Activated T-cell treated with anti-CD3 and anti-CD28 coated beads, Interleukin-2, amount 50 U/mL, for 24 hours (primary cell): ENCODE measurements around the gene OR8B8.
"Not testable (repeated sequence)": the region's sequence is repeated elsewhere in the genome, so short reads cannot be mapped to it uniquely, and the experiment has no call there.

ENCODE experiments used
- DNase-seq: peaks from one replicate; pipeline ENCODE4 v3.0.0-alpha.2; 2020
- H3K27ac Mint-ChIP-seq: 2 replicates; pipeline ENCODE4 v1.8.0; 2020; ENCODE audit warnings: mild to moderate bottlenecking, mixed read lengths
- H3K27me3 Mint-ChIP-seq: 2 replicates; pipeline ENCODE4 v1.8.0; 2020; ENCODE audit warnings: mixed read lengths
- H3K36me3 Mint-ChIP-seq: 2 replicates; pipeline ENCODE4 v1.8.0; 2020; ENCODE audit warnings: low read depth, mixed read lengths
- H3K4me1 Mint-ChIP-seq: 2 replicates; pipeline ENCODE4 v1.8.0; 2020; ENCODE audit warnings: low read depth, mixed read lengths
- H3K4me3 Mint-ChIP-seq: 2 replicates; pipeline ENCODE4 v1.8.0; 2020; ENCODE audit warnings: mild to moderate bottlenecking, moderate library complexity, mixed read lengths
- H3K9me3 Mint-ChIP-seq: 2 replicates; pipeline ENCODE4 v1.8.0; 2020; ENCODE audit warnings: mixed read lengths

OR8B8 gene

DNA sequence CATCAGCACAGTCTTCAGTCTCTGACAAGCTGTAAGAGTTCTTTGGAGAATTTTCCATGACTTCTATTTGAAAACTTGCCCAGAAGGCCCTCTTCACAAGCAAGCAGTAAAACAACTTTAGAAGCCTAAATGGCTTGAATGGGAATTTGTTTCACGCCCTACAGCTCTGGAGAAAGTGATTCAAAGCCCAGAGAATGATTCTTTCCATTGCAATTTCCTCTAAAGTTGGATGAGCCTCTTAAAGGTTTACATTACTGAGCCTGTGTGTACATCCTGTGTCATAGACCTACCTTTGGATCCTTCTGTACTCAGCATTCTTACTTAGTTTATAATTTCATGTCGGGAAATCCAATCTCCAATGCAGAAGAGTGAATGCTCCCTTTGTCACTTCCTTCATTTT lies 39.9 kb downstream of the OR8B8 start:
- Mint-ChIP-seq H3K4me1 (peaks cover 2% of the 10 kb centered on the region), H3K27ac (no peak overlapping the region), H3K9me3 (peaks cover 2% of the 10 kb centered on the region), H3K4me3 (no peak overlapping the region), H3K36me3 (no peaks in the 10 kb centered on the region), H3K27me3 (peaks cover 9% of the 10 kb centered on the region)
- no peak for DNase-seq

GRCh38 chr11:124403186-124403585 lies 42.3 kb downstream of the OR8B8 start:
- H3K27me3 Mint-ChIP-seq, DNase-seq, H3K9me3 Mint-ChIP-seq, H3K4me3 Mint-ChIP-seq, H3K36me3 Mint-ChIP-seq, H3K4me1 Mint-ChIP-seq, H3K27ac Mint-ChIP-seq: not testable (repeated sequence)

GRCh38 chr11:124402326-124402922 lies 43.1 kb downstream of the OR8B8 start:
- H3K27ac Mint-ChIP-seq = no peak overlapping the region

GRCh38 chr11:124398924-124399323 lies 46.6 kb downstream of the OR8B8 start, which contains the start of gene OR8B3:
TSS of gene OR8B3 (minus strand) at chr11:124399024. CDS start at chr11:124397351, 1,673 bp downstream.
- Mint-ChIP-seq H3K9me3 (peaks cover 2% of the 10 kb centered on the region), H3K27ac (no peak within 1 kb of the TSS), H3K4me1 (peaks cover 2% of the 10 kb centered on the region), H3K36me3 (no peaks in the 10 kb centered on the region), H3K27me3 (no peaks in the 10 kb centered on the region), H3K4me3 (no peak within 1 kb of the TSS)
- DNase-seq = no peak

More at GRCh38 chr11:124402326-124402922, 43.1 kb downstream of the OR8B8 start:
- H3K27me3 Mint-ChIP-seq = peaks cover 3% of the 10 kb centered on the region
- H3K4me1 Mint-ChIP-seq = peaks cover 2% of the 10 kb centered on the region
- no peak overlapping the region for H3K4me3 Mint-ChIP-seq
- no peaks in the 10 kb centered on the region for H3K36me3 Mint-ChIP-seq
- no peak for DNase-seq
- H3K9me3 Mint-ChIP-seq = peaks cover 2% of the 10 kb centered on the region

- not testable (repeated sequence) for DNase-seq, H3K9me3 Mint-ChIP-seq, H3K4me1 Mint-ChIP-seq, H3K36me3 Mint-ChIP-seq, H3K4me3 Mint-ChIP-seq, H3K27me3 Mint-ChIP-seq, H3K27ac Mint-ChIP-seq
Observed at GRCh38 chr11:124396847-124397246, 48.6 kb downstream of the OR8B8 start.

- Mint-ChIP-seq H3K4me1 (no peaks in the 10 kb centered on the region), H3K4me3 (no peak overlapping the region), H3K27me3 (peaks cover 8% of the 10 kb centered on the region), H3K9me3 (no peaks in the 10 kb centered on the region), H3K36me3 (no peaks in the 10 kb centered on the region), H3K27ac (no peak overlapping the region)
- DNase-seq = no peak
Observed at GRCh38 chr11:124394408-124394807, 51.1 kb downstream of the OR8B8 start.
